HEK293T (cell line): ENCODE data around the gene ANP32E.

Experiments
- CTCF ChIA-PET: fragments of 350-600 bp; formaldehyde crosslinking; extraction: SDS; loops from one replicate; lab custom pipeline; 2021; ENCODE audit warnings: antibody characterized with exemption, inconsistent platforms; lab: Yijun Ruan, JAX
- POLR2A ChIA-PET: fragments of 350-600 bp; formaldehyde crosslinking; extraction: SDS; loops from one replicate; lab custom pipeline; 2020; ENCODE audit warnings: antibody characterized with exemption, inconsistent platforms; lab: Yijun Ruan, JAX
- DNase-seq: peaks from one replicate; pipeline ENCODE4 v3.0.0; 2012; ENCODE audit warnings: mixed read lengths; ENCODE audit errors: extremely low spot score
- ARNT ChIP-seq: fragments of 450-650 bp; IDR thresholded peaks from 2 replicates; pipeline ENCODE4 v1.6.1; 2017; ENCODE audit warnings: mild to moderate bottlenecking
- BHLHE40 ChIP-seq: fragments of 450-650 bp; IDR thresholded peaks from 2 replicates; pipeline ENCODE4 v1.6.1; 2016; ENCODE audit warnings: mild to moderate bottlenecking, moderate library complexity, borderline replicate concordance
- CTBP1 ChIP-seq: fragments of 450-650 bp; IDR thresholded peaks from 2 replicates; pipeline ENCODE4 v1.6.1; 2016; ENCODE audit warnings: borderline replicate concordance
- ELF4 ChIP-seq: fragments of 450-650 bp; IDR thresholded peaks from 2 replicates; pipeline ENCODE4 v1.6.1; 2017; ENCODE audit warnings: antibody characterized with exemption
- FOXA1 ChIP-seq: fragments of 450-650 bp; IDR thresholded peaks from 2 replicates; pipeline ENCODE4 v1.6.1; 2016; ENCODE audit warnings: mild to moderate bottlenecking
- FOXK2 ChIP-seq: fragments of 450-650 bp; IDR thresholded peaks from 2 replicates; pipeline ENCODE4 v1.6.1; 2016; ENCODE audit warnings: mild to moderate bottlenecking
- FOXM1 ChIP-seq: fragments of 450-650 bp; IDR thresholded peaks from 2 replicates; pipeline ENCODE4 v1.6.1; 2017; ENCODE audit warnings: mild to moderate bottlenecking, borderline replicate concordance
- HDGF ChIP-seq: fragments of 450-650 bp; IDR thresholded peaks from 2 replicates; pipeline ENCODE4 v1.6.1; 2017; ENCODE audit warnings: antibody characterized with exemption, borderline replicate concordance
- L3MBTL2 ChIP-seq: fragments of 450-650 bp; conservative IDR thresholded peaks from 2 replicates; pipeline ENCODE4 v1.6.1; 2016; ENCODE audit warnings: mild to moderate bottlenecking
- LEF1 ChIP-seq: fragments of 450-650 bp; IDR thresholded peaks from 2 replicates; pipeline ENCODE4 v1.6.1; 2017; ENCODE audit warnings: mild to moderate bottlenecking, borderline replicate concordance
- NFRKB ChIP-seq: fragments of 450-650 bp; IDR thresholded peaks from 2 replicates; pipeline ENCODE4 v1.6.1; 2016; ENCODE audit warnings: mild to moderate bottlenecking, moderate library complexity
- SP1 ChIP-seq: fragments of 450-650 bp; IDR thresholded peaks from 2 replicates; pipeline ENCODE4 v1.6.1; 2017
- SUZ12 ChIP-seq: fragments of 450-650 bp; IDR thresholded peaks from 2 replicates; pipeline ENCODE4 v1.6.1; 2016; ENCODE audit warnings: mild to moderate bottlenecking
- TARDBP ChIP-seq: fragments of 450-650 bp; IDR thresholded peaks from 2 replicates; pipeline ENCODE4 v1.6.1; 2016
- ZNF384 ChIP-seq: fragments of 450-650 bp; IDR thresholded peaks from 2 replicates; pipeline ENCODE4 v1.6.1; 2016
- TF ChIP-seq, protein P1 (sequence below): fragments of 450-650 bp; IDR thresholded peaks from 2 replicates; pipeline ENCODE4 v1.6.1; 2016

Gene ANP32E

DNA sequence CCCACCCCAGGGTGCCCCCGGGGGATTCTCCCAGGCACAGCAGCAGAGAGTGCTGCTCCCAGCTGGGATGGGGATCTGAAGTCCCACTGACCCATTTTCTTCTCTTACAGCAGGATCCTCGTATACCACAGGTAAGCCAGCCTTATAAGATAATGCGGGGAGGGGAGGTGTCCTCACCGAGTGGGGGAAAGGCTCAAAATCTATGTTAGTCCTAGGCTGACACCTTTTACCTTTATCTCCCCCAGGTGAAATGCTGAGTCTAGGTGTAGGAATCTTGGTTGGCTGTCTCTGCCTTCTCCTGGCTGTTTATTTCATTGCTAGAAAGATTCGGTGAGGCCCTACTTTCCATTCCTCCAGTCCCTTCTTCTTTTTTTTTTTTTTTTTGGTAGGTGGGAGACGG is 27.6 kb upstream of the ANP32E start:
- CTCF ChIA-PET, result interaction anchor here (0.8 kb wide), 1 partner anchor 166 kb away, joined by 3 read pairs; no protein-coding TSS in a partner anchor
- TF ChIP-seq NFRKB, result no peak
- no peak for TF ChIP-seq CTBP1
- TF ChIP-seq, protein P1, sequence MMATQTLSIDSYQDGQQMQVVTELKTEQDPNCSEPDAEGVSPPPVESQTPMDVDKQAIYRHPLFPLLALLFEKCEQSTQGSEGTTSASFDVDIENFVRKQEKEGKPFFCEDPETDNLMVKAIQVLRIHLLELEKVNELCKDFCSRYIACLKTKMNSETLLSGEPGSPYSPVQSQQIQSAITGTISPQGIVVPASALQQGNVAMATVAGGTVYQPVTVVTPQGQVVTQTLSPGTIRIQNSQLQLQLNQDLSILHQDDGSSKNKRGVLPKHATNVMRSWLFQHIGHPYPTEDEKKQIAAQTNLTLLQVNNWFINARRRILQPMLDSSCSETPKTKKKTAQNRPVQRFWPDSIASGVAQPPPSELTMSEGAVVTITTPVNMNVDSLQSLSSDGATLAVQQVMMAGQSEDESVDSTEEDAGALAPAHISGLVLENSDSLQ, result no peak
- no peak for TF ChIP-seq FOXM1
- TF ChIP-seq LEF1, result no peak
- no peak for TF ChIP-seq ELF4
- TF ChIP-seq FOXK2, result no peak
- no peak for TF ChIP-seq TARDBP
- no peak for TF ChIP-seq L3MBTL2
- TF ChIP-seq ZNF384, result no peak
- no peak for TF ChIP-seq ARNT
- TF ChIP-seq SP1, result no peak
- POLR2A ChIA-PET, result interaction anchor here (1.6 to 10.0 kb wide), 2 partner anchors 8 to 18 kb away, joined by 3 to 137 read pairs; partner anchors contain the start of genes APH1A and C1orf54
- no peak for DNase-seq

DNA sequence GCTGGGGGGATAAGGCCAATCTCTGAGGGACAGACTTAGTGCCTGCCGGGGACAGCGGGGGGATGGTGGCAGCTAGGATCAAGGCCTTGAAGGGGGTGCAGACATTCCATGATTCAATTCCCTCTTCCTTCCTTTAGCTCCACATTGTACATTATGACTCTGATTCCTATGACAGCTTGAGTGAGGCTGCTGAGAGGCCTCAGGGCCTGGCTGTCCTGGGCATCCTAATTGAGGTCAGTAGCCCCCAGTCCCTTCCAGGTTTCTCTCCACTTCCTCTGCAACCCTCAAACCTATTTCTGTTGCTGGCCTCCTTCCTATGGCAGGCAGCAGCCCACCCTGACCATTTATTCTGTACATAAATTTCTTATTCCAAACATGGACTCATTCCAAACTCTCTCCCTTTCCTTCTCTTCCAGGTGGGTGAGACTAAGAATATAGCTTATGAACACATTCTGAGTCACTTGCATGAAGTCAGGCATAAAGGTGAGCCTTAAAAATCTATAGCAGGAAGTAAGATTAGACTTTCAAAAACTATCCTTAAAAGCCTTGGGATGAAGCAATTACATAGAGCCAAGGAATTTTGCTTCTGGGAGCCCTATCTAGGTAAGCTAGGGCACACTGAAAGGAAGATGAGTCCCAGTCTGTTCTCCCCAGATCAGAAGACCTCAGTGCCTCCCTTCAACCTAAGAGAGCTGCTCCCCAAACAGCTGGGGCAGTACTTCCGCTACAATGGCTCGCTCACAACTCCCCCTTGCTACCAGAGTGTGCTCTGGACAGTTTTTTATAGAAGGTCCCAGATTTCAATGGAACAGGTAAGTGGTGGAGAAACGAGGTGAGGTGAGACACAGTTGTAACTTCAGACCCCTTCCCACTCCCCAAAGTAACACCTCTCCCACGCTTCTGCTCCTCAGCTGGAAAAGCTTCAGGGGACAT is 26.7 kb upstream of the ANP32E start:
- DNase-seq, result no peak
- ChIA-PET POLR2A (interaction anchor here (0.9 to 10.0 kb wide), 5 partner anchors 9 to 329 kb away, joined by 3 to 137 read pairs (median 3); partner anchors contain the start of genes APH1A and C1orf54), CTCF (no interaction called here)
- TF ChIP-seq FOXM1, result no peak
- no peak for TF ChIP-seq L3MBTL2
- no peak for TF ChIP-seq FOXK2
- TF ChIP-seq SUZ12, result no peak
- no peak for TF ChIP-seq LEF1
- TF ChIP-seq NFRKB, result no peak
- TF ChIP-seq ZNF384, result no peak
- no peak for TF ChIP-seq HDGF
- no peak for TF ChIP-seq BHLHE40
- TF ChIP-seq ELF4, result no peak
- TF ChIP-seq, protein P1, result no peak
- no peak for TF ChIP-seq TARDBP
- TF ChIP-seq CTBP1, result no peak
- TF ChIP-seq FOXA1, result no peak
- TF ChIP-seq ARNT, result no peak
- no peak for TF ChIP-seq SP1

DNA sequence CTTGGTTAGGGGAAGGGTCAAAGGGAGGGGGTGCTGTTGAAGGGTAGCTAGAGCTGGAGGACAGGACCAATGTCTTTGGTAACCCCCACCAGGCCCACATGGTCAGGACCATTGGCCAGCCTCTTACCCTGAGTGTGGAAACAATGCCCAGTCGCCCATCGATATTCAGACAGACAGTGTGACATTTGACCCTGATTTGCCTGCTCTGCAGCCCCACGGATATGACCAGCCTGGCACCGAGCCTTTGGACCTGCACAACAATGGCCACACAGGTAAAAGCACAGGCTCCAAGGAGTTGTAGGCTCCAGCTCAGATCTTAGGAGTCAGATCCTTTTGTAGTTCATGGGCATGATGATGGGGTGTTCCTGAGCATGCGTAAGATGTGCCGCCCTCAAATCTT is 25.5 kb upstream of the ANP32E start:
- DNase-seq, result no peak
- CTCF ChIA-PET, result no interaction called here
- POLR2A ChIA-PET, result interaction anchor here (0.9 to 10.0 kb wide), 3 partner anchors 10 to 34 kb away, joined by 3 to 137 read pairs (median 3); partner anchors contain the start of genes APH1A and C1orf54
- no peak for TF ChIP-seq CTBP1
- no peak for TF ChIP-seq LEF1
- TF ChIP-seq BHLHE40, result no peak
- no peak for TF ChIP-seq SP1
- TF ChIP-seq FOXM1, result no peak
- no peak for TF ChIP-seq ZNF384
- no peak for TF ChIP-seq ARNT
- TF ChIP-seq NFRKB, result no peak
- TF ChIP-seq, protein P1, result no peak
- no peak for TF ChIP-seq ELF4
- no peak for TF ChIP-seq TARDBP
- no peak for TF ChIP-seq FOXA1
- no peak for TF ChIP-seq FOXK2
- no peak for TF ChIP-seq HDGF
- no peak for TF ChIP-seq SUZ12
- no peak for TF ChIP-seq L3MBTL2

DNA sequence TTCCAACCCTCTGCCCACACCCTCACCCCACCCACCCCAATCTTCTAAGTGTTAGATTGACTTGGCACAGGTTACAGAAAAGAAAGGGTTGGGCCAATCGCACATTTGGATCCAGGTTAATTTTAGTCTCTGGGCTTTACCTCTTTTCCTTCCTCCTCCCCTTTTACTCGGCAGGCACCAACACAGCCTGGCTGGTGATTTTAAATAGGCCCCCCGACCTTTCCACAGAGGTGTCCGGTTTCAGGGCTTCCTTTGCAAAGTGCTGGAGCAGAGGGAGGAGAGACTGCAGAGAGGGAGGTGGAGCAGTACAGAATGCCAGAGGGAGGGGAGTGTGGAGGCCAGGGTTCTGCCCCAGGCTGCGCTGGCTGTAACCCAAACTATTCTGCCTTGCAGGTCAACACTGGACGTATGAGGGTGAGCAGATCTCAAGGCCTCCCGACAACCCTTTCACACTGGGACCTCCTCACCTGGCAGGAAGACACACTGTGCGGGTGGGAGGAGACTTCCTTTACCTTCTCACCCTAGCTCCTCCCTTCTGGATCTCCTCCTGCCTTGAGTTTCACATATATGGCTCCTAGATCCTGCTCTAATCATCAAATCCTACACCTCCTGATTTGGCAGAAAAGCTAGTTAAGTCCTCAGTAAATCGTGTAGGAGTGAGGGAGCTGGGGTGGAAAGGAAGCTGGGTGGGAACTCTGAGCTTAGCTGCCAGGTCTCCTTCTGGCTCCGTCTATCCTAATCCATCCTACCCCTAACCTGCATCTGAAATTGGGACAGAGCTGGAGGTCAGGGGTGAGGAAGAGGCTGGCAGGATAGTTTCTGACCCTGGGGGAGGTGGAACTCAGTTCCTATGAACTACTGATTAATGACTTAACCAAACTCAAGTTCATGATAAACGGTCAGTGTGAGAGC is 24.1 kb upstream of the ANP32E start:
- peak; percentile 48 for DNase-seq
- CTCF ChIA-PET, result interaction anchor here (0.6 to 2.1 kb wide), 2 partner anchors 13 to 334 kb away, joined by 7 read pairs; partner anchors contain the start of gene C1orf54
- TF ChIP-seq ZNF384 (no peak), HDGF (peak; percentile 11; the same call in 1 of the 2 replicates)
- POLR2A ChIA-PET, result interaction anchor here (0.8 to 10.0 kb wide), 6 partner anchors 11 to 319 kb away, joined by 3 to 137 read pairs (median 3); partner anchors contain the start of genes ANP32E, APH1A, C1orf54 and MCL1

DNA sequence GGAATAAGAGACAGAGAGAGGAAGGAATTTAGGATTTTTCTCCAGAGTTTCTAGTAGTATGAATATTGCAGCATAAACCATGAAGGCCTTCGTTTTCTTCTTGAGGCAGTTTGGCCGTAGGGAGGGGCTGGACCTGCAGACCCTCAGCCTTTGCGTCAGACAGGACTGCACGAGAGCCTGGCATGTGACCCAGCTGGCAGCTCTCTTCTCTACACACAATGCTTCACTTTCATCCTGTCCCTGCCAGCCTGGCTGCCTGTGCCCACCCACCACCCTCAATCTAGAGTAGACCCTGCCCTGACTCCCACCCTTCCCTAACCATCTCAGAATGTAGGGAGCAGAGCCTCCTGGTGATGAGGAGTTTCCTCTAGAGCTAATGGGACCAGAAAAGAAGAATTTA is 23.3 kb upstream of the ANP32E start:
- ChIA-PET POLR2A (interaction anchor here (0.8 to 10.0 kb wide), 4 partner anchors 12 to 320 kb away, joined by 3 to 137 read pairs (median 3); partner anchors contain the start of genes APH1A, C1orf54, MCL1 and RPRD2), CTCF (interaction anchor here (2.1 kb wide), 1 partner anchor 14 kb away, joined by 7 read pairs; the partner anchor contains the start of gene C1orf54)
- peak; percentile 4 for DNase-seq
- TF ChIP-seq L3MBTL2 (no peak), FOXK2 (no peak)
